Uterus (tissue), 4 donors: ENCODE data around the gene LMAN2L. TPM values are rescaled to one million over a fixed set of nuclear protein-coding genes. Genes with fewer than 3 reads are reported as not detected.

Source experiments
- DNase-seq, 2 donors: peaks; one replicate each; pipeline ENCODE4 v3.0.0-alpha.2; 2019 to 2020
- H3K27ac ChIP-seq, 2 donors: fragments of 200-600 bp; sonication (generic); 1 replicate in 1 of 2; 2 replicates in 1 of 2; pipeline ENCODE4 v1.5.1; 2016 to 2018
- H3K27me3 ChIP-seq, 2 donors: fragments of 200-600 bp; sonication (generic); one replicate each; pipeline ENCODE4 v1.5.1; 2018 to 2019; ENCODE audit warnings: control low read depth in 1 of 2
- H3K36me3 ChIP-seq, 2 donors: fragments of 200-600 bp; sonication (generic); one replicate each; pipeline ENCODE4 v1.5.1; 2019; ENCODE audit warnings: control low read depth in 1 of 2
- H3K4me1 ChIP-seq, 2 donors: fragments of 200-600 bp; sonication (generic); one replicate each; pipeline ENCODE4 v1.5.1; 2018 to 2019; ENCODE audit warnings: control low read depth in 1 of 2
- H3K4me3 ChIP-seq, 2 donors: fragments of 200-600 bp; sonication (generic); 1 replicate in 1 of 2; 2 replicates in 1 of 2; pipeline ENCODE4 v1.5.1; 2018 to 2019; ENCODE audit warnings: mild to moderate bottlenecking in 1 of 2
- H3K9me3 ChIP-seq, 2 donors: fragments of 200-600 bp; sonication (generic); one replicate each; pipeline ENCODE4 v1.5.1; 2019; ENCODE audit warnings: control low read depth in 1 of 2
- CTCF ChIP-seq, 4 experiments: fragments of 200-600 bp in 2 of 4; fragments of 450-650 bp in 2 of 4; sonication (generic) in 2 of 4; IDR thresholded peaks; one replicate each; pipeline ENCODE4 v1.5.1; 2016 to 2019; ENCODE audit warnings: antibody characterized with exemption in 4 of 4, mild to moderate bottlenecking in 2 of 4, moderate library complexity in 1 of 4
- POLR2A ChIP-seq, 2 donors: fragments of 450-650 bp; IDR thresholded peaks; one replicate each; pipeline ENCODE4 v1.6.1; 2016; ENCODE audit warnings: antibody characterized with exemption in 2 of 2, mild to moderate bottlenecking in 1 of 2, moderate library complexity in 1 of 2
- intact Hi-C: fragments of 100-400 bp; cut with DNase I; formaldehyde crosslinking; loops from one replicate; pipeline ENCODE4 v1.15.1; 2023; ENCODE audit warnings: low total_unique reads
- total RNA-seq, 4 donors: library from RNA; depleted of rRNA in 3 of 4; stranded (reverse); fragments of >200 nt in 3 of 4; gene quantifications; one replicate each; pipeline versions ENCODE4 v1.1.0 to v1.2.4, GENCODE V29; 2014 to 2023
- donor health status: DM: yes; HTN: yes; CAD: no.

Gene LMAN2L
- total RNA-seq, 4 donors from 2014 or later: 13.8 to 51.2 (median 20.9) TPM

- H3K4me3 ChIP-seq: no peak overlapping the region
- no peaks in the 10 kb centered on the region for H3K27me3 ChIP-seq
- intact Hi-C loops: no loop called here
- no peak for DNase-seq
- no peaks in the 10 kb centered on the region for H3K9me3 ChIP-seq
- no peaks in the 10 kb centered on the region for H3K36me3 ChIP-seq
- TF ChIP-seq CTCF (IDR thresholded peaks at IDR 0.05) (no peak), POLR2A (IDR thresholded peaks at IDR 0.05) (no peak)
- no peak overlapping the region for H3K27ac ChIP-seq
- H3K4me1 ChIP-seq: no peaks in the 10 kb centered on the region
Measured at GRCh38 chr2:96656540-96656939, 83.3 kb downstream of the LMAN2L start.

Other genes with a start within 250 kb of the LMAN2L start
- not detected for gene NEURL3, start 234.7 kb downstream of the LMAN2L start, total RNA-seq
- gene ARID5A, start 203.3 kb downstream of the LMAN2L start, total RNA-seq: 10 to 100 TPM; 15.1 to 73.5 (median 36.3) TPM
- 10 to 100 TPM; 13.5 to 73.0 (median 62.1) TPM for gene KANSL3, start 101.8 kb downstream of the LMAN2L start, total RNA-seq
- 1 to 10 TPM in 1 of 4 donors, under 1 TPM in 1, not detected in 2; 0.40 to 1.6 TPM for gene FER1L5, start 97.3 kb downstream of the LMAN2L start, total RNA-seq
- gene CNNM4, start 20.8 kb upstream of the LMAN2L start, total RNA-seq: 1 to 10 TPM in 3 of 4 donors, under 1 TPM in 1; 0.77 to 8.2 (median 4.7) TPM
- 10 to 100 TPM in 2 of 4 donors, 1 to 10 TPM in 2; 1.5 to 21.1 (median 11.2) TPM for gene CNNM3, start 76.2 kb upstream of the LMAN2L start, total RNA-seq
- 10 to 100 TPM in 2 of 4 donors, 1 to 10 TPM in 2; 4.4 to 23.2 (median 8.6) TPM for gene ANKRD23, start 104.0 kb upstream of the LMAN2L start, total RNA-seq
- gene ANKRD39, start 118.0 kb upstream of the LMAN2L start, total RNA-seq: 100 to 1,000 TPM in 1 of 4 donors, 10 to 100 TPM in 2, 1 to 10 TPM in 1; 4.7 to 162 (median 16.9) TPM
- 100 to 1,000 TPM in 1 of 4 donors, 10 to 100 TPM in 3; 31.8 to 117 (median 61.7) TPM for gene SEMA4C, start 130.0 kb upstream of the LMAN2L start, total RNA-seq
- gene FAM178B, start 246.5 kb upstream of the LMAN2L start, total RNA-seq: 1 to 10 TPM in 1 of 4 donors, not detected in 3; 2.2 TPM